GM12878 (cell line): ENCODE measurements around the gene RSRC1. TPM values are rescaled to one million over a fixed set of nuclear protein-coding genes. Genes with fewer than 3 reads are reported as not detected.

Experiments
- ATAC-seq: fragments of 200-7000 bp; cut with Tn5 transposase; 3 replicates; pipeline ENCODE4 v1.9.1; 2020; ENCODE audit warnings: mild to moderate bottlenecking, moderate library complexity
- BruUV-seq: library from RNA; stranded (reverse); fragments of 400-500 nt; replicated peaks from 2 replicates; lab custom pipeline; 2021; lab: Mats Ljungman, UMichigan
- CTCF ChIA-PET: fragments of 300-600 bp; sonication (Branson Sonifier 250); formaldehyde crosslinking; extraction: SDS; loops from one replicate; lab custom pipeline; 2021; ENCODE audit warnings: inconsistent platforms; lab: Yijun Ruan, JAX
- POLR2A ChIA-PET: fragments of 350-600 bp; formaldehyde crosslinking; extraction: SDS; loops from one replicate; lab custom pipeline; 2021; ENCODE audit warnings: inconsistent platforms; lab: Charles Lee
- RAD21 ChIA-PET: fragments of 300-600 bp; sonication (Branson Sonifier 250); formaldehyde crosslinking; loops from one replicate; lab custom pipeline; 2023; ENCODE audit warnings: antibody characterized with exemption; ENCODE audit not compliant: unreplicated experiment; lab: Charles Lee
- SMC1A ChIA-PET: fragments of 300-600 bp; sonication (Branson Sonifier 250); formaldehyde crosslinking; loops from one replicate; lab custom pipeline; 2023; ENCODE audit not compliant: unreplicated experiment, uncharacterized antibody; lab: Charles Lee
- DNase-seq: peaks from one replicate; pipeline ENCODE4 v3.0.0-alpha.2; 2011; ENCODE audit warnings: low read depth, low spot score
- FAIRE-seq: peaks from 3 replicates; lab custom pipeline; 2011; peaks lifted over from hg19 to GRCh38; lab: Jason Lieb, UNC
- H2AFZ ChIP-seq: 2 replicates; pipeline ENCODE4 v1.6.0; 2011; ENCODE audit warnings: low read depth, low read length, control low read depth; ENCODE audit not compliant: control insufficient read depth
- H3K27ac ChIP-seq: 2 replicates; pipeline ENCODE4 v1.5.1; 2011; ENCODE audit warnings: control low read depth; ENCODE audit not compliant: control insufficient read depth, insufficient read depth
- H3K27me3 ChIP-seq, 2 experiments: replicated peaks in 1 of 2; 2 replicates each; pipeline versions ENCODE4 v1.6.0 to v1.6.1; 2011; ENCODE audit warnings: low read length in 1 of 2; ENCODE audit not compliant: control insufficient read depth in 2 of 2, insufficient read depth in 2 of 2
- H3K36me3 ChIP-seq, 2 experiments: 2 replicates each; pipeline ENCODE4 v1.5.1; 2011; ENCODE audit warnings: low read length in 1 of 2; ENCODE audit not compliant: control insufficient read depth in 2 of 2, insufficient read depth in 2 of 2
- H3K4me1 ChIP-seq: 2 replicates; pipeline ENCODE4 v1.6.1; 2011; ENCODE audit warnings: mild to moderate bottlenecking, low read length, moderate library complexity, mixed read lengths; ENCODE audit not compliant: control insufficient read depth, insufficient read depth
- H3K4me2 ChIP-seq: 2 replicates; pipeline ENCODE4 v1.6.0; 2011; ENCODE audit warnings: control low read depth; ENCODE audit not compliant: control insufficient read depth, insufficient read depth
- H3K4me3 ChIP-seq: fragments of 200-600 bp; sonication (generic); 2 replicates; pipeline ENCODE4 v1.5.1; 2016
- H3K79me2 ChIP-seq: 2 replicates; pipeline ENCODE4 v1.6.0; 2011; ENCODE audit warnings: low read length; ENCODE audit not compliant: control insufficient read depth, insufficient read depth
- H3K9ac ChIP-seq: 2 replicates; pipeline ENCODE4 v1.8.0; 2011; ENCODE audit warnings: low read length, control low read depth, mixed read lengths; ENCODE audit not compliant: control insufficient read depth, insufficient read depth
- H3K9me3 ChIP-seq: replicated peaks from 3 replicates; pipeline ENCODE4 v1.5.1; 2011; ENCODE audit warnings: mild to moderate bottlenecking, low read length; ENCODE audit not compliant: control insufficient read depth, insufficient read depth
- H4K20me1 ChIP-seq: 2 replicates; pipeline ENCODE4 v1.6.0; 2011; ENCODE audit not compliant: control insufficient read depth, insufficient read depth
- BACH1 ChIP-seq: fragments of 450-650 bp; IDR thresholded peaks from 2 replicates; pipeline ENCODE4 v1.6.1; 2017; ENCODE audit warnings: mild to moderate bottlenecking, borderline replicate concordance
- CBFB ChIP-seq: IDR thresholded peaks from 2 replicates; pipeline ENCODE4 v1.6.1; 2016; ENCODE audit warnings: antibody characterized with exemption, low read depth
- EED ChIP-seq: sonication (generic); IDR thresholded peaks from 2 replicates; pipeline ENCODE4 v1.6.1; 2016; ENCODE audit warnings: antibody characterized with exemption, low read depth
- EZH2 ChIP-seq: IDR thresholded peaks from 2 replicates; pipeline ENCODE4 v1.6.1; 2012; ENCODE audit warnings: low read depth, mild to moderate bottlenecking, control low read depth, inconsistent platforms, low read length, borderline replicate concordance; ENCODE audit not compliant: control insufficient read depth
- FOXM1 ChIP-seq: IDR thresholded peaks from 2 replicates; pipeline ENCODE4 v1.6.1; 2012; ENCODE audit warnings: low read depth, mild to moderate bottlenecking, inconsistent platforms, low read length, moderate library complexity
- IRF3 ChIP-seq: fragments of 450-650 bp; IDR thresholded peaks from 2 replicates; pipeline ENCODE4 v1.6.1; 2014; ENCODE audit warnings: mild to moderate bottlenecking
- JUNB ChIP-seq: IDR thresholded peaks from 2 replicates; pipeline ENCODE4 v1.6.1; 2016; ENCODE audit warnings: antibody characterized with exemption, mild to moderate bottlenecking
- MTA3 ChIP-seq: IDR thresholded peaks from 2 replicates; pipeline ENCODE4 v1.6.1; 2012; ENCODE audit warnings: low read length, inconsistent platforms, borderline replicate concordance
- RFX5 ChIP-seq: IDR thresholded peaks from 2 replicates; pipeline ENCODE4 v1.6.1; 2011; ENCODE audit warnings: low read depth, low read length, improper control_type of control experiment
- SREBF1 ChIP-seq: IDR thresholded peaks from 2 replicates; pipeline ENCODE4 v1.6.1; 2012; ENCODE audit warnings: mild to moderate bottlenecking, low read length
- SREBF2 ChIP-seq: IDR thresholded peaks from 2 replicates; pipeline ENCODE4 v1.6.1; 2012; ENCODE audit warnings: mild to moderate bottlenecking, low read length
- SUPT20H ChIP-seq: IDR thresholded peaks from 2 replicates; pipeline ENCODE4 v1.6.1; 2011; ENCODE audit warnings: low read depth, mild to moderate bottlenecking, low read length, moderate library complexity, borderline replicate concordance; ENCODE audit not compliant: control insufficient read depth
- TCF7 ChIP-seq: IDR thresholded peaks from 2 replicates; pipeline ENCODE4 v1.6.1; 2014; ENCODE audit warnings: antibody characterized with exemption, borderline replicate concordance
- ZBTB4 ChIP-seq: fragments of 450-650 bp; formaldehyde crosslinking; IDR thresholded peaks from 2 replicates; pipeline ENCODE4 v1.4.0; 2022; ENCODE audit warnings: mild to moderate bottlenecking, moderate library complexity
- WGBS: methylation state at CpG from one replicate; pipeline ENCODE4 v1.1.6; 2016; ENCODE audit warnings: low lambda C conversion rate; ENCODE audit not compliant: insufficient replicate concordance, insufficient coverage; ENCODE audit errors: missing lambda C conversion rate; 5-methylcytosine and 5-hydroxymethylcytosine counted together
- in situ Hi-C: fragments of 300-500 bp; cut with MboI; formaldehyde crosslinking; loops from 9 replicates; pipeline ENCODE4 v1.14.3; 2018; ENCODE audit warnings: mixed read lengths
- intact Hi-C: fragments of 100-400 bp; cut with micrococcal nuclease; formaldehyde crosslinking; loops from one replicate; pipeline ENCODE4 v1.14.2; 2022; ENCODE audit not compliant: unreplicated experiment
- polyA plus RNA-seq, 11 experiments: library from polyadenylated mRNA; depleted of rRNA in 4 of 11; unstranded in 6 of 11; stranded (reverse) in 5 of 11; fragments of >200 nt; fragmentation: Nextera tagmentation in 4 of 11; fragmentation: Illumina TruSeq in 1 of 11; extraction: Ambion mirVana in 4 of 11; extraction: Trizol in 1 of 11; gene quantifications; 1 replicate in 1 of 11; 2 replicates in 10 of 11; pipeline versions ENCODE4 v1.2.1 to v1.2.3, GENCODE V29; 2011 to 2016; ENCODE audit warnings: inconsistent platforms in 2 of 11, missing spikeins in 2 of 11, low read depth in 1 of 11
- total RNA-seq, 4 experiments: library from RNA; depleted of rRNA in 3 of 4; stranded (reverse); fragments of >200 nt in 3 of 4; fragmentation: Illumina TruSeq in 1 of 4; extraction: Trizol in 1 of 4; gene quantifications; 2 replicates each; pipeline versions ENCODE4 v1.2.1 to v1.2.3, GENCODE V29; 2013 to 2021
- TF ChIP-seq, protein P1 (sequence below): IDR thresholded peaks from 2 replicates; pipeline ENCODE4 v1.6.1; 2012; ENCODE audit warnings: low read depth, low read length, improper control_type of control experiment

Gene RSRC1
- total and polyA plus RNA-seq, 10 of the 15 experiments (the other 5 are each of a cell fraction or from before 2014, with no cell fraction given), result 16.4 to 85.9 (median 42.0) TPM

GRCh38 chr3:158508481-158508880, 398.6 kb downstream of the RSRC1 start (continued):
- TF ChIP-seq EZH2 (no peak), EED (no peak), IRF3 (no peak), BACH1 (no peak), FOXM1 (no peak), SREBF2 (no peak), SREBF1 (no peak), SUPT20H (no peak), CBFB (no peak), TCF7 (no peak)

- WGBS, result 96% methylated on average over 1 of the region's 1 CpG
- no peak for ATAC-seq
- Histone ChIP-seq H3K4me2 (no peak overlapping the region), H3K27ac (no peak overlapping the region), H3K4me1 (no peaks in the 10 kb centered on the region), H4K20me1 (no peaks in the 10 kb centered on the region), H3K27me3 (no peaks in the 10 kb centered on the region), H3K79me2 (no peaks in the 10 kb centered on the region), H3K9ac (no peak overlapping the region), H3K9me3 (no peaks in the 10 kb centered on the region), H3K4me3 (no peak overlapping the region), H3K36me3 (no peaks in the 10 kb centered on the region), H2AFZ (no peak overlapping the region)
- intact Hi-C loops, result no loop called here
- RAD21 ChIA-PET, result no interaction called here
- DNase-seq, result no peak
- BruUV-seq, result no TSS peak
- POLR2A ChIA-PET, result no interaction called here
- in situ Hi-C loops, result no loop called here
- SMC1A ChIA-PET, result no interaction called here
- no peak for FAIRE-seq
- no peak for TF ChIP-seq JUNB
- TF ChIP-seq EZH2, result no peak
- no peak for TF ChIP-seq FOXM1
- TF ChIP-seq RFX5, result no peak
- no peak for TF ChIP-seq ZBTB4
- TF ChIP-seq SREBF1, result no peak
- TF ChIP-seq MTA3, result no peak
- TF ChIP-seq, protein P1, sequence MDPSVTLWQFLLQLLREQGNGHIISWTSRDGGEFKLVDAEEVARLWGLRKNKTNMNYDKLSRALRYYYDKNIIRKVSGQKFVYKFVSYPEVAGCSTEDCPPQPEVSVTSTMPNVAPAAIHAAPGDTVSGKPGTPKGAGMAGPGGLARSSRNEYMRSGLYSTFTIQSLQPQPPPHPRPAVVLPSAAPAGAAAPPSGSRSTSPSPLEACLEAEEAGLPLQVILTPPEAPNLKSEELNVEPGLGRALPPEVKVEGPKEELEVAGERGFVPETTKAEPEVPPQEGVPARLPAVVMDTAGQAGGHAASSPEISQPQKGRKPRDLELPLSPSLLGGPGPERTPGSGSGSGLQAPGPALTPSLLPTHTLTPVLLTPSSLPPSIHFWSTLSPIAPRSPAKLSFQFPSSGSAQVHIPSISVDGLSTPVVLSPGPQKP, result no peak
- CTCF ChIA-PET, result no interaction called here
Measured at GRCh38 chr3:158509891-158510290, 400.0 kb downstream of the RSRC1 start.
